SH-SY5Y (cell line): ENCODE data around the gene ZFP1.

ENCODE experiments used
- GATA2 ChIP-seq: IDR thresholded peaks from 2 replicates; pipeline ENCODE4 v1.6.1; 2011; ENCODE audit warnings: mild to moderate bottlenecking, low read depth, low read length
- GATA3 ChIP-seq: IDR thresholded peaks from 2 replicates; pipeline ENCODE4 v1.6.1; 2011; ENCODE audit warnings: low read depth, mild to moderate bottlenecking, low read length, moderate library complexity

- no peak for TF ChIP-seq GATA2
- no peak for TF ChIP-seq GATA3
Observed at GRCh38 chr16:75195811-75196790, 47.8 kb downstream of the ZFP1 start.
